HG03135 (cell line): ENCODE results near the gene CDKL5.

ENCODE experiments used
- ATAC-seq: cut with Tn5 transposase; IDR thresholded peaks from one replicate; pipeline ENCODE4 v1.9.1; 2021; ENCODE audit warnings: mild to moderate bottlenecking, moderate library complexity; ENCODE audit not compliant: unreplicated experiment

Gene CDKL5

DNA sequence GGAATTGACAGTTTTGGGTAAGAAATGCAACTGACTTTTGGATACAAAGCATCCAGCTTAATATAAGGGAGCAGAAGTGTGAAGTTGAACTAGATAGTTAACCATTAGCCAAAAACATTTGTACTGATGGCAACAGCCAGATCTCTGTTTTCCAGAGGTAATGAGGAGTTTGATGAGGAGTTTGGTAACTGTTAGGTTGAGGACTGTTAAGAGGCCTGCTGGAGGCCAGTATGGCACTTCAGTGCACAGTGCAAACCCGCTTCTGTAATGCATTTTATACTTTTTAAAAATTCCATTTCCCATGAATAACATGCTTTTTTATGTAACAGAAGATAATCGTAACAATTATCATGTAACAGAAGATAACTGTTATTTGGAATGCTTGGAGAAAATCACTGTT is 30.0 kb downstream of the CDKL5 start:
- ATAC-seq, result no peak

DNA sequence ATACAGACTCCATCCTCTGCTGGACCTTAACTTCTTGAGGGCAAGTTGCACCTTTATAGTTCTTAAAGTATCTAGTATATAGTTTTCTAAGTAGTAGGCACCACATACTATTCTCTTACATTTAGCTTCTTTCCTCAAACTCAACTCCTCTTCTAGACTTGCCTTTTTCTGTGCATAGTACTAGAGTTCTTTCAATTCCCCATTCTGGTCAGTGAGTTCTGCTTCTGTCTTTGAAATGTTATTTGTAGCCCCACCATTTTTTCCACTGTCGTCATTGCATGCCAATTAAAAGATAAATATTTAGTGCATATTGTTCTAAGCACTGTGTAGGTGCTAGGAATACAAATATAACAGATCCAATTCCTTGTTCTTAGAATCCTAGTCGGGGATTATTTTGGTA is 31.6 kb downstream of the CDKL5 start:
- ATAC-seq, result no peak

DNA sequence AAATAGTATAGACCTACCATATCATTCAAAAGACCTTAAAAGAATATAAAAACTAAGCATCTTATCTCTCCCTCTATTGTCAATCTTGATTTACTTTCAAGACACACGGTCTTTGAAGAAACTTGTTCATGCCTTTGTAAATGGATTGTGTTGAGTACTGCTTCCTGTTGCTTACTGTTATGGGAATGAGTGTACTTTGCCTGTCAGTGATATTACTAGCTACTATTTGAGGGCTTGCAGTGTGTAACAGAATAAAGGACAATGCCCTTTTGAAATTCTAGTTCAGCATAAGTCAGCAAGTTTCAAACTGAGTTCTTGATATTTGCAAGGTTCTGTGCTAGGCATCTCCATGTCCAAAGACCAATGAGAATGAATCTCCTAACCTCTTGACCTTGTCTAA is 36.0 kb downstream of the CDKL5 start:
- ATAC-seq, result no peak

DNA sequence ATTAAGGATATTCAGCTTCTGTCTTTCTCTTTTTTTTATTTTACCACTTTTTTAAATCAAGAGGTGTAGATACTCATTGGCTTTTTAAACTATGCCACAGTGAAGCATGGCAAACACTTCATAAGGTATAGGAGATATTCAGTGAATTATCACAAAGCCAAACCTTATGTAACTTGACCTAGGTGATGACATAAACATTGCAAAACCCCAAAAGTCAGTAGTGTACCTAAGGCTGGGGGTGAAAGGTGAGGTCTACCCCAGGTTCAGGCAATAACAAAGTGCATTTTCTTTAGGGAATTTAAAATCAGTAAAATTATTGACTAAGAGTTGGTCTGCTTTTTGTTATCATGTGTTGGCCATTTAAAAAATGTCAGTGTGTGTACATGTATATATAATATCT is 39.1 kb downstream of the CDKL5 start:
- no peak for ATAC-seq

DNA sequence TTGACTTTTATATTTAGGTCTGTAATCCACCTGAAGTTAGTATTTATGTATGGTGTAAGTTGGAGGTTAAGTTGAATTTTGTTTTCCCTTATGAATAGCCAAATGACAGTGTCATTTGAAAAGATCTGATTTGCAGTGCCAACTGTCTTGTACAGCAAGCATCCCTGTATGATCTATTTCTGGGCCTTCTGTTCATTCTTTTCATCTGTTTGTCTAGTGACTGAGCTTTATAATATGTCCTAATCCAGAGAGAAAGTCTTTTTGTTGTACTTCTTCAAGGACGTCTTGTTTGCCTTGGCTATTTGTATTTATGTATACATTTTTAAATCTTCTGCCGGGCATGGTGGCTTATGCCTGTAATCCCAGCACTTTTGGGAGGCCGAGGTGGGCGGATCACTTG is 39.6 kb downstream of the CDKL5 start:
- ATAC-seq, result no peak

DNA sequence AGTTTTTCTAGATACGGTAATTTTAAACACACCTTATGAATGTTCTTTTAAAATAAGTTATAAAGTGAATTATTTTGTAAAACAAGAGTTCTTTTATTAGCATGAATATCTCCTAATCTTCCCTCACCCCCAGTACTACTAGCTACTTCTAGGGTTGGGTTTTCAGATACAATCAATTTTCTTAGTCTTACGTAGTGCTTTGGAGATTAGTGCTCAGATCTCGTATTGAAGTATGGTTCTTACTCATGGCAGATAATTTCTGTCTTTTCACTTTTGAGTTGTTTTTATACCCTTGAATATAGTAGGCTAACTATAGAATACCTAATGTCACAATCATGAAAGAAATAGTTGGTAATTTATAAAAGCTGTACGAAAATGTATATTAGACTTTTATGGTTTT is 43.2 kb downstream of the CDKL5 start:
- ATAC-seq, result no peak

DNA sequence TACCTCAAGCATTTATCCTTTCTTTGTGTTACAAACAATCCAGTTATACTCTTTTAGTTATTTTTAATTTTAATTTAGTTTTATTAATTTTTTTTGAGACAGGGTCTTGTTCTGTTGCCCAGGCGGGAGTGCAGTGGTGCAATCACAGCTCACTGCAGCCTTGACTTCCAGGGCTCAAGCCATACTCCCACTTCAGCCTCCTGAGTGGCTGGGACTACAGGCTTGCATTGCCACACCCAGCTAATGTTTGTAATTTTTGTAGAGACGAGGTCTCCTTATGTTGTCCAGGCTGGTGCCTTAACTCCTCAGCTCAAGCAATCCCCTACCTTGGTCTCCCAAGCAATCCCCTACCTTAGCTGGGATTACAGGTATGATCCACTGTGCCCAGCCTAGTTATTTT is 45.9 kb downstream of the CDKL5 start:
- no peak for ATAC-seq

DNA sequence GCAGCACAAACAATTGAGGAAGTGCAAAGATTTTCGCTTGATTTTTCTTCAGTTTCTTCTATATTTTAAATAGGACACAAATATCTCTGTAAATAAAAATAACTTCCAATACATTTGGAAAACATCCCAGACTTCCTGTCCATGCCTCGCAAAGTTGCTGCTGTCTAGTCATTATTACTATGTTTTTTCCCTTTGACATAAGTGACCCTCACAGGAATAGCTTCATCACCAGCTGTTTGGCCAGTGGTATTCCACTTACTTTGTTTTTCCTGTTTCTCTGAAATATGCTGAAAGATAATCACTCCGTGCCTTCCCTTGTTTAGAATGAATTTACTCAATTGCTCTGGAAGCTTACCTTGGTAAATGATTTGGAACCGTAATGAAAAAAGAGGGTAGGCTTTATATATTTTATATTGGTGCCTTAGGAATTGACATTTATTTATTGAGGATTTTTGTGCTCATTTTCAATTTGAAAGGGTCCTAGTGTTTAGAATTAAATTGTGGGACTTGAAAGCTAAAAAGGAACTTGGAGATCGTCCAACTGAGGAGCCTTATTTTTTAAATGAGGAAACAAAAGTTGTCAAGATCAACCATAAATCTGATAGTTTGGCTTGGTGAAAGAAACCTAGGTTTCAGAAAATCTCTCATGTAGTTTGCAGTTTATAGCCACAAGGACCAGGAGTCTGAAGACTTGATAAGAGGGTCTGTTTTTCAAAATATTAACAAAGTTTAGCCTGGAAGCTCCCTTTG is 65.6 kb downstream of the CDKL5 start:
- ATAC-seq, result no peak

DNA sequence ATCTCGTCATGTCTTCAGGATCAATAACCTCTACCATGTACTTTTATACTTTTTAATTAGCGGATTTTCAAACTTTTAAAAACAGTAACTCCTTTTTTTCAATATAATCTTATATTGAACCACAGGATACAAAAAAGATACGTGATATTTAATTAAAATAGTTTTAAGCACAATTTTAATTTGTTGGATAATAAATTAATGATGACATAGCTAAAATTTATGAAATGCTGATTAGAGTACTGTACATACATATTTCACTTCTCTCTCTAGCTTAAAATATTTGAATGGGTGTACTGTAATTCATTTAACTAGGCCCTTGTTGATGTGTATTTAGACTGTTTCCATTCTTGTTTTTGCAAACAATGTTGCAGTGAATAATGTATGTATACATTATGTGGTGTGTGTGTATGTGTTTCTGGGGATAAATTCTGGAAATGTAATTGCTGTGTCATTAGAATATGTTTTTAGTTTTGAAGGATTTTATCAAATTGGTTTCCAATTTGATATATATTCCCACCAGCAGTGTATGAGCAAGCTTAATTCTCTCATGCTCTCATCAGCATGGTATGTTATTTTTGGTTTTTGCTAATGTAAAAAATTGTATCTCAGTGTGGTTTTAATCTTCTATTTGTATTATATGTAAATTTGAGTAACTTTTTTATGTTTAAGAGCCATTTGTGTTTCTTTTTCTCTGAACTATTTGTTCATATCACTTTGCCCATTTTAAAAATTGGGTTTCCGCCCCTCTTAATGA is 66.4 kb downstream of the CDKL5 start:
- ATAC-seq, result no peak

DNA sequence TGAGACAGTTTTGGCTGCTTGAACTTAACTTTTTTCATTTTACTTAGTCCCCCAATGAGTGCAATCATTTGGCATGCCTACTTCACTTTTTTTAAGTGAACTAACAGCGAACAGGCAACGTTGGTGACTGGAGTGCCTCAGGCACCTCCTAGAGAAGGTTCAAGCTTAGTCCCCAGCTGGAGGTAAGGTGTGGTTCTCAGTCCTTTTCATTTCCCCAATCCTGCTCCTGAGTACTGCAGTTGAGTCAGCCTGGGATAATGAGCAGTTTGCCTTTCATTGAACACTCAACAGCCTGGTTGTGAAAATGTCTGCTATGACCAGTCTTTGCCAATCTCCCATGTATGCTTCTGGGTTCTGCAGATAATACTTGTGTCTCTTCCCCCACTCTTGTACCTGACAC is 109.5 kb downstream of the CDKL5 start:
- no peak for ATAC-seq

DNA sequence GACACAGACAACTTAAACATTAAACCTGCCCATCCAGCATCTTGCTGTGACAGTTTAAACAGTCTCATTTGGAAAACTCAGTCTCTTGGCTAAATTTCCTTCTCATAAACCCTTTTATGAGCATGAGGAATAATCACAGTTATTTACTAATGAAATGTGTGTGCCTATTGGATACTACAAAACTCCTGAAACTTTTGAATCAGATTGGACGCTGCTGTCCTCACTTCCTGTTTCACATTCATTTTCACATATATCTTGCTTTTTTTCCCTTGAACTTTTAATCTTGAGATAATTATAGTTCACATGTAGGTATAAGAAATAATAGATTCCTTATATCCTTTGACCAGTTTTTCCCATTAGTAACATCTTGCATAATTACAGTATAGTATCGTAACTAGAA is 111.7 kb downstream of the CDKL5 start:
- ATAC-seq, result no peak

DNA sequence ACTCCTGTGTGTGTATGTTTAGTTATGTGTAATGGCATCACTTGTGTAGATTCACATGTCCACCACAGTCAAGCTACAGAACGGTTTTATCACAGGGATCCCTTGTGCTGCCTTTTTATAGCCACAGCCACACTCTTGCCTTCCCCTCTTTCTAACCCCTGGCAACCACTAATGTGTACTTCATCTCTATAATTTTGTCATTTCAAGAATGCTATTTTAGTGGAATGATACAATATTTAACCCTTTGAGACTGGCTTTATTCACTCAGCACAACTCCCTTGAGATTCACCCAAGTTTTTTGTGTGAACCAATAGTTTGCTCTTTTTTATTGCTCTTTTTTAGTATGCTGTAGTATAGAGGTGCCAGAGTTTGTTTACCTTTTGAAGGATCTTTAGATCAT is 112.1 kb downstream of the CDKL5 start:
- no peak for ATAC-seq

DNA sequence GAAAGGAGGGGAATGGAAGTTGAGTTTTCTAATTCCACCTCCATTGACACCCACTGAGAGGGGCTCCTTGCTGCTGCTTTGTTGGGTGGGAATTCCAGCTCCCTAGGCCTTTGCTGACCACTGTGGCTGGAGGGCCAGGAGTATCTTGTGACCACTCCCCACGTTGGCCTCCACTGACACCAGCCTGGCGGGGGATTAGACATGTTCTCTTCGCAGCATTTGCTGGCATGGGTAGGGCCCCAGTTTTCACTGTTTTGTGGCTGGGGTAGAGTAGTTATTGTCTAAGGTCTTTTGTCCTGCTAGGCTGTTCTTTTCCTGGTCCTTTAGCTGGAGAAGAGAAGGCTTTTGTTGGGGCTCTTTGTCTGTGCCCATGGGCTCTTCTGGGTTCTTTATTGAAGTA is 116.7 kb downstream of the CDKL5 start:
- no peak for ATAC-seq

DNA sequence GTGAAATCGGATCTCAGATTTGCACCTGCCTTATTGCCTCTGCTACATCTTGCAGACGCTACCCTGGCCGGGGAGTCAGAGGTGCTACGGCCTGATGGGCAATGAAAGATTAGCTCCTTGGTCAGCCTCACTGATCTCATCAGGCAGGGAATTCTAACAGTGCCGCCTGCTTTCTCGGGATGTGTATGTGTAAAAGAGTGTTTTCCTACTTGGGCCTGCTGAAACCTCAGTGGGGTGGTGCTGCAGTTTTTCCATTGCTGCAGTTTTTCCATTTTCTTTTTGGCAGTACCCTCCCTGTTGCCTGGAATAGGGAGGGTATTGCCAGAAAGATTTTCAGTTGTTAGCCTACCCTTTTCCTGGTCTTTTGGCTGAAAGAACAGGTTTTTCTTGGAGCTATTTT is 117.5 kb downstream of the CDKL5 start:
- ATAC-seq, result no peak

DNA sequence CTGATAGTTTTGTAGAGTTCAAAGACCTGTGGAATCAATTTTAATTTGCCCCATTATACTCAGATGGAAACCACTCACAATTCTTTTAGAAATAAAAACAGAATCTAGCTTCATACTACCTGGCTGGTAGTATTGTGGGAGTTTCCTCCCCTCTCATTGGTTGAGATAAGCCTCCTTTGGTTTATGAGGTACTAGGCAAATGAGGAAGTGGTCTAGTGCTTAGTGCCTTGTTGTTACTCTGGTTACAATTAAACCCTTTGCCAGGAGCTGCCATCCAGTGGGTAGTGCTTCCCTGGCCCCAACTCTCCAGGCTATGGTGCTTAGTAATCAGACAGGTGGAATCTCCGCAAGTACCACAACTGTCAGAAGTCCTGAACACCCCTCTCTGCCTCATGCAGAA is 118.3 kb downstream of the CDKL5 start:
- no peak for ATAC-seq

DNA sequence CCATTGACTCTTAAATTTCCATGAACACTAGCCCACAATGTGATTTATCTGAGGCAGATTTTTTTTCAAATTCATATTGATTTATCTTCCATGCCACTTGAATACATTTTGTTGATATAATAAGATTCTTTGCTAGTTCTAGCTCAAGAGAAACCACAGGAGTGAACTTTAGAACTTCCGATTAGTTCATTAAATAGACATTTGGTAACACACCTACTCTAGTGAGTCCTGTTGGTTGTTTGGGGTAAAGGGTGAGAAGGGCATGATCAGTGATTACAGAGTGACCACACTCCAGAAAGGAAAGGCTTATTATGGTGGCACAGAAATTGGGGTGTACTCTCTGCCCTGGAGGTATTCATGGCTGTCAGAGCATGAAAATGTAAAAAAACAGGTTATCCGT is 120.4 kb downstream of the CDKL5 start:
- no peak for ATAC-seq

DNA sequence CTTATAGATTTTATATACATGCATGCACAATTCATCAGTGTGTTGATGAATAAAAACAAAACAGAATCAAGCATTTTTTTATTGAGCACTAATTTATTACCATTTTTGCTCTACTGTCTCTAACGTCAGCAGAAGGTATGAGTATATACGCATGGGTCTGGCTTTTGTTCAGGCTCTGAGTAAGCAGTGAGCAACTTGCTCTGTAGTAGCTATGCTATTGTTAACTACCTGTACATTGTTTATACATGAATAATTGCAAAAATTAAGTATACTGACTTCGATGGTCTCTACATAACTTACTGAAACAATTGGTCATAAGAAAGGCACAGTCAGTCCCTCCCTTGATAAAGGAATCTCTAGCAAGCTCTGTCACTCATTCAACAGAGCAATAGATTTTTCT is 123.6 kb downstream of the CDKL5 start:
- no peak for ATAC-seq

DNA sequence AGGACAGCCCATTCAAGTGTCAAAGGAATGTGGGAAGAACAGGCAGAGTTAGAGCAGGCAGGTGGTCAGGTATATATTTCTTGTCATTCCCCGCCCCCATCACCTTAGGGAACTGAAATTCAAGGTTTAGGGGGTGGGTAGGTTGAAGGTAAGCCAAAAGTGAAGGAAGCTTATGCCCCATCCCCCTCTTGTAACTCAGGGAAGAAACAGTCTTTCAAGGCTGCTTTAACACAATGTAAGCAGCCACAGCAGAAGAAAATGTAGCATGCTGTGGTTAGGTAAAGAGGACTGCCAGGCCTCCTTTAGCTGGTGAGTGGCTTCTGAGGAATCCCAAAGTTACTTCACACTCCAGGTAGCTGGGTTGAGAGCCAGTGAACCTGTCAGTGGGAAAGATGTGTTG is 124.2 kb downstream of the CDKL5 start:
- ATAC-seq, result no peak

DNA sequence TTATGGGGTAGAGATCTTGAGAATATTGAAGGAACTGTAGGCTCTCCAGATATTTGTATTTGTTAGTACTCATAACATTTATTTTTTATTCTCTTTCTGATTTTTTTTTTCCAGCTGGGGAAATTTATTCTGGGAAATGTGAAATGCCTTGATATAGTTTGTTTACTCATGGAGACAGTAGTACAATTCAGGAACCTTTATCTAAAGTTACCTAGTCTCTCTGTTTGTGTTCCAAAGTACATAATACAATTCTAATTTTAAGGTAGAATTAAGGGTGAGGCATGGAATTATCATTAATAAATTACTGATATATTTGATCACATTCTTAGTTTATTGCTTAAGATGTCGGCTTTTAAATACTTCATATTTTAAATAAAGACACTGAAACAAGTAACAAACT is 132.5 kb downstream of the CDKL5 start:
- no peak for ATAC-seq

DNA sequence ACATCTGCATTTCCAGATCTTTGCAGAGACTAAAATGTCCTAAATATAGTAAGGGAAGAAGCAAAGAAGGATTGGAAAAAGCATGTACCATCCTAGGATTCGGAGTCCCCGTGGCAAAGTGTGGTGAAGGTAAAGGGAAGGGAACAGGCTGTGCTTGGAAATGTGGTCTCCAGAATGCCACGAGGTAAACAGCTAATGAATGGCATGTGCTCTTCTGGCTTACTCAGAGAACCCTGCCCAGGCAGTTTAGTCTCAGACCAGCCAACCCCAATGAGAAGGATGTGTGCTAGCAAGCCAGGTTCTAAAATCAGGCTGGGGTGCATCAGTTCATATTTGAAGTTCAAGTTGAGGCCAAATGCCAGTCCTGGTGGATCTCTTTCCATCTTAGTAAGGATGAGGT is 133.4 kb downstream of the CDKL5 start:
- no peak for ATAC-seq

DNA sequence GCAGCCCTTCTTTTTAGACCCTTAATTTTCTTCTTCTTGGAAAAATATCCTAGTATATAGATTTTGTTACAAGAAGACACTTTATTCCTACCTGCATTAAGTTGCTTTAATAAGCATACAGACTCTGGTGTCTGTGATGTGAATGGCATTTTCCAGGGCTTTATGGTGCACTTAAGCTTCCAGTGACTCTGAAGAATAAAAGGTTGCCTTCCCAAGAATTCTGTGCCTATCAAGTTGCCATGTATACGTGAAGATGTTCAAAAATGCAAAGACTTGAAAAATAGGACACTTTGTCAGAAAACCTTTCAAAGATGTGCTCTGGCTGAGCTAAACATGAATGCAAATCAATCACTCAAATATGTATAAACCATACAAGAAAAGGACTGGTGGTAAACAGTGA is 135.6 kb downstream of the CDKL5 start:
- no peak for ATAC-seq

DNA sequence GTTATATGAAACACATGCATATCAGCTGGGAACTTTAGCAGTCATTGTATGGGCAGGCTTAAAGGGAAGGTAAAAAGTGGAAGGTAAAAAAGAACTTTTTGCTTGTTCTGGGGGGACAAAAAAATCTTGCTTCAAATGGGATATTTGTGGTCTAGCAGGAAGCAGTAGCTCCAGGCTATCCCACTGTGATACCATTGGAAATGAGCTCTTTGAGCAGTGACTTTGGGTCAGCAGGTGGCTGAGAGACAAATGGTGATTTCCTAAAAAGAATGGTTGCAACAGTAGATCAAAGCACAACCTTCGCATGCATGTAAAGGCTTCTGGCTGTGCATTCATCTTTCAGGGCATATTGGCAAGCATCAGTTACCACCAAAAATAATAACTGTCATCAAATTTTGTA is 140.3 kb downstream of the CDKL5 start:
- ATAC-seq, result no peak

DNA sequence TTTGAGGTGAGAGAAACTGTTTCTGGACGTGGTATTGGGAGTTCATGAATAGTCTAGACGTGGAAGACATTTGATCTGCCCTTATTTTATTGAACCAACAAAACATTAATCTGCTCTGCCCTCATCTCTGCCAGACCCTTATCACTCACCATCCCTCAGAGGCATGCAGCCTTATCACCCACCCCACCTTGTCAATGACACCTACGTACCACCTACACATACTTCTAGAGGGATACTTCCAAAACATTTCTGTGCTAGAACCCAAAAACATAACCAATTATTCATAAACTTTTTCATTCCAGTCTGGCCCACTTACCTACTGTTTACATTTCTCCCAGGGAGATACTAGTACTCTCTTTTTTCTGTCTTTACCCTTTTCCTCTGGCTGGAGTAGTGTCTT is 141.3 kb downstream of the CDKL5 start:
- no peak for ATAC-seq
